ENCODE data around the gene RRAS2. TPM values are rescaled to one million over a fixed set of nuclear protein-coding genes. Genes with fewer than 3 reads are reported as not detected.

Gene RRAS2
- total RNA-seq, 1 experiment from 2014 or later: 158 TPM

DNA sequence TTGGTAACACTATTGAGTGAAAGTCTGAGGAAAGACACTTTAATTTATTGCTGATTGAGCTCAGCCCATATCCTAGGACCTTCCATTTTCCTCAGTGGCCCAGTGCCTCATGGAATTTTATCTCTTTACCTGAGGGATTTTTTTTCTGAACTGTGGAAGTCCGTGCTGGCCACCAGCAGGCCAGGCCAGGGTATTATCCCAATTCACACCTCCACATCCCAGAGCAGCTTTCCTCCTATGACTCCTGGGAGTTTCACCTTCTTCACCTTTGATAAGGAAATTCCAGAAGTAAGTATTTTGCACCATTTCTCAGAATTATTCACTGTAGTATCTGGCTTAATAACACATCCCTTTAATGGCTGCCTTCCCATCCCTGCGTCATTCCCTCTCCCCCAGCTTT, 13.0 kb upstream of the RRAS2 start:
- H3K79me1 ChIP-seq (ENCODE audit: insufficient read depth, low read depth, low read length, poor library complexity, severe bottlenecking): no peaks in the 10 kb centered on the region
- no peak overlapping the region for H2BK15ac ChIP-seq (ENCODE audit: low read depth, low read length)
- H3K79me2 ChIP-seq (ENCODE audit: insufficient read depth, low read length): no peaks in the 10 kb centered on the region
- H3K27ac ChIP-seq (ENCODE audit: insufficient read length, low read depth, low read length): no peak overlapping the region
- H4K20me1 ChIP-seq (ENCODE audit: control insufficient read depth, insufficient read depth, insufficient read length): no peaks in the 10 kb centered on the region
- no peak overlapping the region for H2AK5ac ChIP-seq (ENCODE audit: insufficient read length, low read length)
- Mint-ChIP-seq H3K27me3 (ENCODE audit: low read depth) (peaks cover 4% of the 10 kb centered on the region; the same call in 1 of the 2 replicates), H3K9me3 (peaks cover 0 to 3% of the 10 kb centered on the region in 2 experiments; a peak in 1 of 5 replicates), H3K27ac (no peak overlapping the region; a peak in 1 of 7 replicates), H3K4me3 (no peak overlapping the region), H3K4me1 (peaks cover 30 to 31% of the 10 kb centered on the region in 2 experiments), H3K36me3 (ENCODE audit: insufficient read depth in 1 of 3, low read depth in 3 of 3) (no peaks in the 10 kb centered on the region)
- H2BK5ac ChIP-seq (ENCODE audit: insufficient read length, low read length): no peak overlapping the region
- no CpG with 5 or more reads among the region's 2 CpGs for WGBS (ENCODE audit: extremely low coverage, insufficient read length, low lambda C conversion rate)
- H3K27me3 ChIP-seq (ENCODE audit: insufficient read depth, low read length): no peaks in the 10 kb centered on the region; the same call in 1 of the 2 replicates
- H4K8ac ChIP-seq (replicated peaks; ENCODE audit: insufficient read length, low read depth, low read length): no peak overlapping the region
- H3K4me2 ChIP-seq (ENCODE audit: insufficient read depth, insufficient read length, low read length): no peak overlapping the region
- no peaks in the 10 kb centered on the region for H3K23me2 ChIP-seq (ENCODE audit: insufficient read length, low read depth, low read length, poor library complexity, severe bottlenecking)
- no peak overlapping the region for H2BK12ac ChIP-seq (ENCODE audit: insufficient read length, low read depth, low read length)
- no peak for DNase-seq
- no peak overlapping the region for H3K4ac ChIP-seq (ENCODE audit: low read depth, low read length)
- no peak overlapping the region for H3K9ac ChIP-seq (ENCODE audit: extremely low read depth, insufficient read length, low read length)
- no peak overlapping the region for H2BK120ac ChIP-seq (ENCODE audit: low read depth, low read length, poor library complexity, severe bottlenecking)
- H2AFZ ChIP-seq (ENCODE audit: low read length): no peak overlapping the region
- H3K18ac ChIP-seq (ENCODE audit: insufficient read length, low read depth, low read length): no peak overlapping the region
- H3K4me1 ChIP-seq (ENCODE audit: insufficient read depth, low read length): peaks cover 2% of the 10 kb centered on the region
- H4K5ac ChIP-seq (ENCODE audit: insufficient read length, low read depth, low read length): no peak overlapping the region
- H3K56ac ChIP-seq (ENCODE audit: insufficient read length, low read depth, low read length): no peak overlapping the region
- TF ChIP-seq CTCF (conservative IDR thresholded peaks at IDR 0.05): no peak; the same call in 2 of the 3 replicates
- H3T11ph ChIP-seq (ENCODE audit: low read length): no peak overlapping the region
- no peaks in the 10 kb centered on the region for H3K9me3 ChIP-seq (ENCODE audit: control insufficient read depth, low read depth, low read length)
- H3K14ac ChIP-seq (ENCODE audit: insufficient read depth, low read length): no peak overlapping the region
- no peak overlapping the region for H2BK20ac ChIP-seq (ENCODE audit: low read depth, low read length, poor library complexity, severe bottlenecking)
- H4K91ac ChIP-seq (ENCODE audit: insufficient read length, low read depth, low read length): no peak overlapping the region
- H3K23ac ChIP-seq (ENCODE audit: insufficient read length, low read depth, low read length): no peak overlapping the region

Data from H9 (cell line).